ENCODE measurements around the gene PIK3CA. TPM values are rescaled to one million over a fixed set of nuclear protein-coding genes. Genes with fewer than 3 reads are reported as not detected.
"Not testable (repeated sequence)": the region's sequence is repeated elsewhere in the genome, so short reads cannot be mapped to it uniquely, and the experiment has no call there.

The PIK3CA gene
- total RNA-seq, 4 donors from 2014 or later, result 7.3 to 12.4 (median 10.9) TPM

DNA sequence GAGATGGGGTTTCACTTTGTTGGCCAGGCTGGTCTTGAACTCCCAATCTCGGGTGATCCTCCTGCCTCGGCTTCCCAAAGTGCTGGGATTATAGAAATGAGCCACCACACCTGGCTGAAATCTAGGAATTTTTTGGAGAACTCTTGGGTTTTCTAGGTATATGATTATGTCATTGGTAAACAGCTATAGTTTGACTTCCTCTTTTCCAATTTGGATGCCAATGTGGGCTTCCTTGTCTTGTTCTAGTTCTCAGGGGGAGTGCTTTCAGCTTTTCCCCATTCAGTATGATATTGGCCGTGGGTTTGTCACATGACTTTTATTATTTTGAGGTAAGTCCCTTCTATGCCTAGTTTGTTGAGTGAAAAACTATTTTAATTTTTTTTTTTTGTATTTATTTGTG is 84.9 kb downstream of the PIK3CA start:
- Histone ChIP-seq H3K36me3 (peaks cover 0 to 35% (median 0%) of the 10 kb centered on the region in 3 donors), H3K27me3 (no peaks in the 10 kb centered on the region), H3K4me1 (no peaks in the 10 kb centered on the region), H3K27ac (no peak overlapping the region), H3K4me3 (no peak overlapping the region), H3K9me3 (no peaks in the 10 kb centered on the region)
- no peak for DNase-seq
- TF ChIP-seq POLR2A (IDR thresholded peaks at IDR 0.05), result no peak
- TF ChIP-seq CTCF (IDR thresholded peaks at IDR 0.05), result no peak

DNA sequence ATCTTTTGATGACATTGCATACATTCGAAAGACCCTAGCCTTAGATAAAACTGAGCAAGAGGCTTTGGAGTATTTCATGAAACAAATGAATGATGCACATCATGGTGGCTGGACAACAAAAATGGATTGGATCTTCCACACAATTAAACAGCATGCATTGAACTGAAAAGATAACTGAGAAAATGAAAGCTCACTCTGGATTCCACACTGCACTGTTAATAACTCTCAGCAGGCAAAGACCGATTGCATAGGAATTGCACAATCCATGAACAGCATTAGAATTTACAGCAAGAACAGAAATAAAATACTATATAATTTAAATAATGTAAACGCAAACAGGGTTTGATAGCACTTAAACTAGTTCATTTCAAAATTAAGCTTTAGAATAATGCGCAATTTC is 86.0 kb downstream of the PIK3CA start:
- no peaks in the 10 kb centered on the region for H3K27me3 ChIP-seq
- TF ChIP-seq CTCF (IDR thresholded peaks at IDR 0.05), result no peak
- H3K4me3 ChIP-seq, result no peak overlapping the region
- no peaks in the 10 kb centered on the region for H3K4me1 ChIP-seq
- no peaks in the 10 kb centered on the region for H3K9me3 ChIP-seq
- H3K27ac ChIP-seq, result no peak overlapping the region
- H3K36me3 ChIP-seq, result peaks cover 0 to 32% (median 0%) of the 10 kb centered on the region in 3 donors
- DNase-seq, result no peak

DNA sequence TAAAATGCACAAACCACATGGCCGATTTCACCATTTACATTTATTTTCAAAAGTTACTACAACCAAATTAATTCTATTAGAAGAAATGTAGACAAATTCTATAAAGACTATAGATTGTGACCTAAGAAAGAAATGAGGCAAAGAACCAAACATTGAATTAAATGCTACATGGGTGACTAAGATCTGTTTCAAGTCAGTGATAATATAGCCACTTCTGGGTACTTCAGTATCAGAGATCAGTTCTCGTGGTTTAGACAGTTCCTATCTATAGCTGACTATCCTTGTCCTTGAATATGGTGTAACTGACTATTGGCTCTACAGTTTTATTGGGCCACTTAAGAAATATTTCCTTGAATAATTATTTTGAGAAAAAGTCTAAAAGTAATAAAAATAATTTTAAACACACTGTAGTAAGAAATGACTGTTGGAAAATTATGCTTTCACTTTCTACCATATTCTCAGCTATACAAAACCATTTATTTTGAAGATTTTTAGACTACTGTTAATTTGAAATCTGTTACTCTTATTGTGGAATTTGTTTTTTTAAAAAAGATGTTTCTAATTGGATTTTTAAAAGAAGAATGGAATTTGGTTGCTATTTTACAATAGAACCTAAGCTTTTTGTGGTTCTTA is 88.6 kb downstream of the PIK3CA start:
- no peak for DNase-seq
- Histone ChIP-seq H3K36me3 (peaks cover 0 to 14% (median 0%) of the 10 kb centered on the region in 3 donors), H3K4me1 (no peaks in the 10 kb centered on the region), H3K9me3 (no peaks in the 10 kb centered on the region), H3K27me3 (no peaks in the 10 kb centered on the region), H3K27ac (no peak overlapping the region), H3K4me3 (no peak overlapping the region)
- no peak for TF ChIP-seq CTCF (IDR thresholded peaks at IDR 0.05)
- no peak for TF ChIP-seq POLR2A (IDR thresholded peaks at IDR 0.05)

GRCh38 chr3:179240299-179240698 is 92.1 kb downstream of the PIK3CA start:
- H3K27ac ChIP-seq, H3K4me3 ChIP-seq, H3K36me3 ChIP-seq, DNase-seq, H3K4me1 ChIP-seq, H3K9me3 ChIP-seq, H3K27me3 ChIP-seq: not testable (repeated sequence)

- not testable (repeated sequence) for H3K9me3 ChIP-seq, H3K36me3 ChIP-seq, H3K27ac ChIP-seq, DNase-seq, H3K27me3 ChIP-seq, H3K4me3 ChIP-seq, H3K4me1 ChIP-seq
These were observed 94.7 kb downstream of the PIK3CA start for GRCh38 chr3:179242859-179243258.

DNA sequence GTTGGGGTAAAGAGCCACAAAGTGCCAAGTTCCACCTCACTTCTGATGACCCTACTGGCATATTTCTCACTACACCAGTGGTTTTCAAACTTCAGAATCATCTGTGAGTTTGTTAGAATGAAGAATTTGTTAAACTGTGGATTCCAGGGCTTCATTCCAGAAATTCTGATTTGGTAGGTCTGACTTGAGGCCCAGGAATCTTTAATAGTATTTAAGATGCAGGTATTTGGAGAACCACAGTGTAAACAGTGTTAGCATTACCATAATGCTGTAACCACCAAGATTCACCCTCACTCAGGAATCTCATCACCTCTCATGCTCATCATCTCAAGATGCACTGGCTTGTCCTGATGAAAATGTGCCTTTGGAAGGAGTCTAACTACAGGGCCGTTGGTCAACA is 96.7 kb downstream of the PIK3CA start:
- no peaks in the 10 kb centered on the region for H3K9me3 ChIP-seq
- no peak overlapping the region for H3K4me3 ChIP-seq
- H3K27me3 ChIP-seq, result no peaks in the 10 kb centered on the region
- H3K36me3 ChIP-seq, result no peaks in the 10 kb centered on the region
- DNase-seq, result no peak
- H3K27ac ChIP-seq, result no peak overlapping the region
- no peaks in the 10 kb centered on the region for H3K4me1 ChIP-seq
- TF ChIP-seq CTCF (IDR thresholded peaks at IDR 0.05) (no peak), POLR2A (IDR thresholded peaks at IDR 0.05) (no peak)
